Measurements from ENCODE around the gene PRELID3B. TPM values are rescaled to one million over a fixed set of nuclear protein-coding genes. Genes with fewer than 3 reads are reported as not detected.

Gene PRELID3B
- 62.5 TPM for total RNA-seq

- ATAC-seq = peak; percentile 26
Measured at GRCh38 chr20:59042151-59042795, at the start of gene PRELID3B. Gene PRELID3B (minus strand): TSS chr20:59042786. CDS start chr20:59042730, 56 bp downstream.

- ATAC-seq = peak; percentile 71
Measured at GRCh38 chr20:59087829-59088433, 45.3 kb upstream of the PRELID3B start.

GRCh38 chr20:59086923-59087322, 44.3 kb upstream of the PRELID3B start:
- no peak for ATAC-seq

GRCh38 chr20:59084041-59084850, 41.7 kb upstream of the PRELID3B start:
- no peak for ATAC-seq

GRCh38 chr20:59082981-59083380, 40.4 kb upstream of the PRELID3B start:
- ATAC-seq = peak; percentile 39

GRCh38 chr20:59082077-59082740, 39.6 kb upstream of the PRELID3B start:
- ATAC-seq = no peak

- no peak for ATAC-seq
Measured at GRCh38 chr20:59081036-59081435, 38.5 kb upstream of the PRELID3B start.

GRCh38 chr20:59078231-59078630, 35.6 kb upstream of the PRELID3B start:
- no peak for ATAC-seq

- ATAC-seq = no peak
Measured at GRCh38 chr20:59077705-59078104, 35.1 kb upstream of the PRELID3B start.

- ATAC-seq = no peak
Measured at GRCh38 chr20:59075934-59076508, 33.4 kb upstream of the PRELID3B start.

GRCh38 chr20:59074456-59074855, 31.9 kb upstream of the PRELID3B start:
- ATAC-seq = no peak

GRCh38 chr20:59073582-59073981, 31.0 kb upstream of the PRELID3B start:
- no peak for ATAC-seq

- no peak for ATAC-seq
Measured at GRCh38 chr20:59071216-59071615, 28.6 kb upstream of the PRELID3B start.

GRCh38 chr20:59069026-59069425, 26.4 kb upstream of the PRELID3B start:
- ATAC-seq = no peak

GRCh38 chr20:59068534-59068933, 25.9 kb upstream of the PRELID3B start:
- no peak for ATAC-seq

- ATAC-seq = no peak
Measured at GRCh38 chr20:59064214-59064722, 21.7 kb upstream of the PRELID3B start.

GRCh38 chr20:59063358-59064213, 21.0 kb upstream of the PRELID3B start:
- peak; percentile 91 for ATAC-seq

GRCh38 chr20:59062081-59062480, 19.5 kb upstream of the PRELID3B start:
- no peak for ATAC-seq

GRCh38 chr20:59055302-59055701, 12.7 kb upstream of the PRELID3B start:
- no peak for ATAC-seq

GRCh38 chr20:59051666-59052185, 9.1 kb upstream of the PRELID3B start:
- no peak for ATAC-seq

- ATAC-seq = no peak
Measured at GRCh38 chr20:59050437-59050836, 7.9 kb upstream of the PRELID3B start.
